Panc1 (cell line): ENCODE results near the gene XPNPEP3. TPM values are rescaled to one million over a fixed set of nuclear protein-coding genes. Genes with fewer than 3 reads are reported as not detected.
"Not testable (repeated sequence)": the region's sequence is repeated elsewhere in the genome, so short reads cannot be mapped to it uniquely, and the experiment has no call there.

Source experiments
- ATAC-seq: fragments of 200-7000 bp; cut with Tn5 transposase; 2 replicates; pipeline ENCODE4 v1.9.1; 2020; ENCODE audit warnings: mild to moderate bottlenecking, moderate library complexity
- BruUV-seq: library from RNA; stranded (reverse); fragments of 400-500 nt; replicated peaks from 2 replicates; lab custom pipeline; 2021; lab: Mats Ljungman, UMichigan
- CTCF ChIA-PET: fragments of 300-600 bp; sonication (Branson Sonifier 250); formaldehyde crosslinking; loops from one replicate; lab custom pipeline; 2022; ENCODE audit warnings: antibody characterized with exemption; lab: Charles Lee
- POLR2A ChIA-PET: fragments of 300-600 bp; sonication (Branson Sonifier 250); formaldehyde crosslinking; loops from one replicate; lab custom pipeline; 2022; ENCODE audit warnings: antibody characterized with exemption; lab: Charles Lee
- DNase-seq: peaks from one replicate; pipeline ENCODE4 v3.0.0-alpha.2; 2010; ENCODE audit warnings: low read depth, low spot score
- H3K27ac ChIP-seq: 2 replicates; pipeline ENCODE4 v1.5.1; 2011; ENCODE audit warnings: mild to moderate bottlenecking, low read length, inconsistent platforms
- H3K27me3 ChIP-seq: fragments of 200-500 bp; sonication (Bioruptor generic); 2 replicates; pipeline ENCODE4 v1.6.0; 2014; ENCODE audit warnings: low read length, inconsistent platforms; ENCODE audit not compliant: control insufficient read depth, insufficient read depth
- H3K36me3 ChIP-seq: fragments of 200-500 bp; sonication (Bioruptor generic); 2 replicates; pipeline ENCODE4 v1.5.1; 2014; ENCODE audit warnings: inconsistent platforms, mild to moderate bottlenecking, low read length, moderate library complexity; ENCODE audit not compliant: control insufficient read depth, insufficient read depth
- H3K4me1 ChIP-seq: 2 replicates; pipeline ENCODE4 v1.5.1; 2011; ENCODE audit warnings: inconsistent platforms, mild to moderate bottlenecking, low read length, moderate library complexity; ENCODE audit not compliant: control insufficient read depth, insufficient read depth
- H3K4me3 ChIP-seq, 2 experiments: 2 replicates each; pipeline ENCODE4 v1.5.1; 2011 to 2012; ENCODE audit warnings: low read depth in 2 of 2, low read length in 2 of 2, mild to moderate bottlenecking in 2 of 2, inconsistent platforms in 1 of 2, moderate library complexity in 1 of 2
- H3K9me3 ChIP-seq: fragments of 200-500 bp; sonication (Bioruptor generic); 2 replicates; pipeline ENCODE4 v1.5.1; 2014; ENCODE audit warnings: low read depth, mild to moderate bottlenecking, inconsistent platforms, low read length, moderate library complexity; ENCODE audit not compliant: control insufficient read depth, insufficient read depth
- CTCF ChIP-seq: fragments of 450-650 bp; IDR thresholded peaks from 2 replicates; pipeline ENCODE4 v1.5.1; 2017; ENCODE audit warnings: mild to moderate bottlenecking
- POLR2AphosphoS5 ChIP-seq: IDR thresholded peaks from 2 replicates; pipeline ENCODE4 v1.6.1; 2012; ENCODE audit warnings: mild to moderate bottlenecking, low read depth, low read length, moderate library complexity
- REST ChIP-seq, 2 experiments: IDR thresholded peaks; 2 replicates each; pipeline ENCODE4 v1.6.1; 2011 to 2012; ENCODE audit warnings: low read depth in 2 of 2, control low read depth in 1 of 2, low read length in 1 of 2, mild to moderate bottlenecking in 1 of 2, moderate library complexity in 1 of 2; ENCODE audit not compliant: insufficient read depth in 1 of 2
- SIN3A ChIP-seq: IDR thresholded peaks from 2 replicates; pipeline ENCODE4 v1.6.1; 2012; ENCODE audit warnings: low read depth, mild to moderate bottlenecking, low read length, moderate library complexity, borderline replicate concordance; ENCODE audit not compliant: insufficient read depth
- TCF7L2 ChIP-seq: IDR thresholded peaks from 2 replicates; pipeline ENCODE4 v1.6.1; 2011; ENCODE audit warnings: mild to moderate bottlenecking, low read depth, low read length, inconsistent platforms
- in situ Hi-C: cut with HindIII; loops from 2 replicates; pipeline ENCODE4 v1.10.0; 2016; ENCODE audit warnings: low sequenced_read_pairs, low pct_unique_long_range_greater_than_20kb
- intact Hi-C: fragments of 100-400 bp; cut with micrococcal nuclease; formaldehyde crosslinking; loops from one replicate; pipeline ENCODE4 v1.10.0; 2022; ENCODE audit not compliant: unreplicated experiment
- total RNA-seq: library from RNA; stranded (reverse); gene quantifications from one replicate; pipeline ENCODE4 v1.2.1, GENCODE V29; 2021; ENCODE audit not compliant: unreplicated experiment

The XPNPEP3 gene
- total RNA-seq, 1 experiment from 2014 or later = 21.0 TPM

DNA sequence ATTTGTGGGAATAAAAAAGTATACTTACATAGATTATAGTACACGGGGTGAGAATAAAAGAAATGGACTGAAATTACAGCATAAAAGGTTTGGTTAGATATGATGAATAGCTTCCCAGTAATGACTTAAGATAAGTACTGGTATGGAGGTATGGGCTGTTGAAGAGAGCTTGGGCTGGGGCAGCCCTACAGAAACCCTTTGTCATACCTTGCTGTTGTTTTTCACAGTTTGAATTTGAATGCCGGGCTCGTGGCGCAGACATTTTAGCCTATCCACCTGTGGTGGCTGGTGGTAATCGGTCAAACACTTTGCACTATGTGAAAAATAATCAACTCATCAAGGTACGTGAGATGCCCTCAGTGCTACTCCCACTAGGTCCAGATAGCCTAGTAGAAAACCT, 51.9 kb downstream of the XPNPEP3 start:
- ATAC-seq = no peak
- in situ Hi-C loops = no loop called here
- no peaks in the 10 kb centered on the region; the same call in 1 of the 2 replicates for H3K36me3 ChIP-seq
- TF ChIP-seq POLR2AphosphoS5 = no peak
- intact Hi-C loops = no loop called here
- H3K4me1 ChIP-seq = no peaks in the 10 kb centered on the region
- H3K4me3 ChIP-seq = no peak overlapping the region
- no TSS peak for BruUV-seq
- no peak overlapping the region for H3K27ac ChIP-seq
- ChIA-PET CTCF (no interaction called here), POLR2A (no interaction called here)
- H3K9me3 ChIP-seq = no peaks in the 10 kb centered on the region
- DNase-seq = no peak
- no peaks in the 10 kb centered on the region for H3K27me3 ChIP-seq

- no peak for DNase-seq
- H3K27me3 ChIP-seq = no peaks in the 10 kb centered on the region
- BruUV-seq = no TSS peak
- in situ Hi-C loops (no loop called here), intact Hi-C loops (no loop called here)
- ChIA-PET CTCF (no interaction called here), POLR2A (no interaction called here)
- H3K36me3 ChIP-seq = no peaks in the 10 kb centered on the region; the same call in 1 of the 2 replicates
- H3K9me3 ChIP-seq = no peaks in the 10 kb centered on the region
- H3K4me1 ChIP-seq = no peaks in the 10 kb centered on the region
- no peak overlapping the region for H3K27ac ChIP-seq
- H3K4me3 ChIP-seq = no peak overlapping the region
- TF ChIP-seq SIN3A = no peak
- TF ChIP-seq TCF7L2 = no peak
- TF ChIP-seq POLR2AphosphoS5 = no peak
- no peak for TF ChIP-seq CTCF
- no peak for TF ChIP-seq REST (IDR thresholded peaks at IDR 0.05; ENCODE audit: insufficient read depth in 1 of 2, low read depth in 2 of 2, low read length in 1 of 2)
- ATAC-seq = no peak
These were observed 54.8 kb downstream of the XPNPEP3 start for GRCh38 chr22:40911772-40912171.

DNA sequence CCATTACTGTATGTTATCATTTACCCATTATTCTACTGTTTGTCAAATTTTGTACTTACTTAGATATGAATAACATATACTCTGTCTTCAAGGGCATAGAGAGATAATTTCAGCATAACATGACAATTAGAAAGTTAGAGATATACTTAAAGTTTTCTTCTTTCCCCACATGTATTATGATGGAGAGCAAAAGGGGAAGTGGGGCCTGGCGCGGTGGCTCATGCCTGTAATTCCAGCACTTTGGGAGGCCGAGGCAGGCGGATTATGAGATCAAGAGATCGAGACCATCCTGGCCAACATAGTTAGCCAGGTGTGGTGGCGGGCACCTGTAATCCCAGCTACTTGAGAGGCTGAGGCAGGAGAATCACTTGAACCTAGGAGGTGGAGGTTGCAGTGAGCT, 56.0 kb downstream of the XPNPEP3 start:
- BruUV-seq, H3K27me3 ChIP-seq, H3K4me3 ChIP-seq, DNase-seq, H3K27ac ChIP-seq, CTCF ChIA-PET, intact Hi-C loops, POLR2A ChIA-PET, H3K36me3 ChIP-seq, H3K9me3 ChIP-seq, in situ Hi-C loops, H3K4me1 ChIP-seq, ATAC-seq: not testable (repeated sequence)
